H9 (cell line): ENCODE measurements around the gene MYT1. TPM values are rescaled to one million over a fixed set of nuclear protein-coding genes. Genes with fewer than 3 reads are reported as not detected.

Experiments used
- DNase-seq: peaks from one replicate; pipeline ENCODE4 v3.0.0-alpha.2; 2017
- H2AFZ ChIP-seq: one replicate; pipeline ENCODE4 v1.6.1; 2013; ENCODE audit warnings: mild to moderate bottlenecking, low read length, control low read depth, moderate library complexity
- H2AK5ac ChIP-seq: 2 replicates; pipeline ENCODE4 v1.6.1; 2013; ENCODE audit warnings: low read length, control low read depth, mixed read lengths; ENCODE audit not compliant: insufficient read length
- H2BK120ac ChIP-seq: one replicate; pipeline ENCODE4 v1.6.1; 2013; ENCODE audit warnings: low read depth, mild to moderate bottlenecking, low read length, control low read depth, inconsistent platforms; ENCODE audit not compliant: poor library complexity, severe bottlenecking
- H2BK12ac ChIP-seq: 2 replicates; pipeline ENCODE4 v1.6.1; 2013; ENCODE audit warnings: low read length, control low read depth, mixed read lengths, low read depth; ENCODE audit not compliant: insufficient read length
- H2BK15ac ChIP-seq: 2 replicates; pipeline ENCODE4 v1.6.1; 2013; ENCODE audit warnings: low read depth, low read length, control low read depth
- H2BK20ac ChIP-seq: one replicate; pipeline ENCODE4 v1.6.1; 2013; ENCODE audit warnings: low read depth, mild to moderate bottlenecking, low read length, control low read depth, inconsistent platforms; ENCODE audit not compliant: poor library complexity, severe bottlenecking
- H2BK5ac ChIP-seq: 2 replicates; pipeline ENCODE4 v1.6.1; 2013; ENCODE audit warnings: low read length, control low read depth, mixed read lengths; ENCODE audit not compliant: insufficient read length
- H3K14ac ChIP-seq: 2 replicates; pipeline ENCODE4 v1.6.1; 2013; ENCODE audit warnings: low read length, control low read depth; ENCODE audit not compliant: insufficient read depth
- H3K18ac ChIP-seq: 2 replicates; pipeline ENCODE4 v1.6.1; 2013; ENCODE audit warnings: low read depth, mild to moderate bottlenecking, mixed read lengths, low read length, control low read depth; ENCODE audit not compliant: insufficient read length
- H3K23ac ChIP-seq: 2 replicates; pipeline ENCODE4 v1.6.1; 2013; ENCODE audit warnings: low read length, control low read depth, mixed read lengths, low read depth; ENCODE audit not compliant: insufficient read length
- H3K23me2 ChIP-seq: 2 replicates; pipeline ENCODE4 v1.6.1; 2013; ENCODE audit warnings: low read depth, mild to moderate bottlenecking, mixed read lengths, low read length, control low read depth; ENCODE audit not compliant: insufficient read length, poor library complexity, severe bottlenecking
- H3K27ac ChIP-seq: 2 replicates; pipeline ENCODE4 v1.5.1; 2013; ENCODE audit warnings: low read length, control low read depth, mixed read lengths, low read depth; ENCODE audit not compliant: insufficient read length
- H3K27me3 ChIP-seq: 2 replicates; pipeline ENCODE4 v1.6.1; 2013; ENCODE audit warnings: low read length, control low read depth, inconsistent platforms; ENCODE audit not compliant: insufficient read depth
- H3K4ac ChIP-seq: 2 replicates; pipeline ENCODE4 v1.6.1; 2013; ENCODE audit warnings: low read depth, mild to moderate bottlenecking, control low read depth, inconsistent platforms, low read length, moderate library complexity
- H3K4me1 ChIP-seq: 2 replicates; pipeline ENCODE4 v1.6.1; 2013; ENCODE audit warnings: low read length, control low read depth, inconsistent platforms; ENCODE audit not compliant: insufficient read depth
- H3K4me2 ChIP-seq: 2 replicates; pipeline ENCODE4 v1.6.1; 2013; ENCODE audit warnings: low read length, control low read depth, mixed read lengths; ENCODE audit not compliant: insufficient read length, insufficient read depth
- H3K56ac ChIP-seq: 2 replicates; pipeline ENCODE4 v1.6.1; 2013; ENCODE audit warnings: low read depth, mild to moderate bottlenecking, mixed read lengths, low read length, control low read depth; ENCODE audit not compliant: insufficient read length
- H3K79me1 ChIP-seq: 2 replicates; pipeline ENCODE4 v1.6.1; 2013; ENCODE audit warnings: low read depth, mild to moderate bottlenecking, moderate library complexity, low read length, control low read depth, inconsistent platforms; ENCODE audit not compliant: insufficient read depth, poor library complexity, severe bottlenecking
- H3K79me2 ChIP-seq: 2 replicates; pipeline ENCODE4 v1.6.1; 2013; ENCODE audit warnings: low read length, control low read depth, inconsistent platforms; ENCODE audit not compliant: insufficient read depth
- H3K9ac ChIP-seq: 2 replicates; pipeline ENCODE4 v1.6.1; 2013; ENCODE audit warnings: low read length, control low read depth, mixed read lengths; ENCODE audit not compliant: insufficient read length; ENCODE audit errors: extremely low read depth
- H3K9me3 ChIP-seq: one replicate; pipeline ENCODE4 v1.6.1; 2013; ENCODE audit warnings: low read depth, low read length, inconsistent platforms; ENCODE audit not compliant: control insufficient read depth
- H3T11ph ChIP-seq: one replicate; pipeline ENCODE4 v1.6.1; 2013; ENCODE audit warnings: mild to moderate bottlenecking, low read length, control low read depth, inconsistent platforms
- H4K20me1 ChIP-seq: one replicate; pipeline ENCODE4 v1.6.1; 2013; ENCODE audit not compliant: control insufficient read depth, insufficient read length, insufficient read depth
- H4K5ac ChIP-seq: 2 replicates; pipeline ENCODE4 v1.6.1; 2013; ENCODE audit warnings: low read depth, mild to moderate bottlenecking, mixed read lengths, low read length, control low read depth; ENCODE audit not compliant: insufficient read length
- H4K8ac ChIP-seq: replicated peaks from 2 replicates; pipeline ENCODE4 v1.6.1; 2013; ENCODE audit warnings: low read length, control low read depth, mixed read lengths, low read depth; ENCODE audit not compliant: insufficient read length
- H4K91ac ChIP-seq: 2 replicates; pipeline ENCODE4 v1.6.1; 2013; ENCODE audit warnings: low read depth, mild to moderate bottlenecking, moderate library complexity, mixed read lengths, low read length, control low read depth; ENCODE audit not compliant: insufficient read length
- H3K27ac Mint-ChIP-seq, 3 experiments: 2 replicates in 2 of 3; 3 replicates in 1 of 3; pipeline ENCODE4 v1.8.0; 2020 to 2021; ENCODE audit warnings: mixed read lengths in 3 of 3, mild to moderate bottlenecking in 1 of 3, moderate library complexity in 1 of 3
- H3K27me3 Mint-ChIP-seq: 2 replicates; pipeline ENCODE4 v1.8.0; 2021; ENCODE audit warnings: low read depth, mild to moderate bottlenecking, moderate library complexity, mixed read lengths
- H3K36me3 Mint-ChIP-seq, 3 experiments: 2 replicates in 2 of 3; 3 replicates in 1 of 3; pipeline ENCODE4 v1.8.0; 2020 to 2021; ENCODE audit warnings: low read depth in 3 of 3, mixed read lengths in 3 of 3; ENCODE audit not compliant: insufficient read depth in 1 of 3
- H3K4me1 Mint-ChIP-seq, 2 experiments: 2 replicates each; pipeline ENCODE4 v1.8.0; 2020; ENCODE audit warnings: mixed read lengths in 2 of 2
- H3K4me3 Mint-ChIP-seq, 2 experiments: 2 replicates in 1 of 2; 3 replicates in 1 of 2; pipeline ENCODE4 v1.8.0; 2020 to 2021; ENCODE audit warnings: mild to moderate bottlenecking in 2 of 2, mixed read lengths in 2 of 2, moderate library complexity in 1 of 2
- H3K9me3 Mint-ChIP-seq, 2 experiments: 2 replicates in 1 of 2; 3 replicates in 1 of 2; pipeline ENCODE4 v1.8.0; 2020; ENCODE audit warnings: mild to moderate bottlenecking in 2 of 2, mixed read lengths in 2 of 2, moderate library complexity in 1 of 2
- WGBS: extraction: QIAGEN DNeasy Blood & Tissue Kit; methylation state at CpG from one replicate; pipeline ENCODE4 v1.1.7; 2013; ENCODE audit warnings: missing lambda C conversion rate, low lambda C conversion rate, mixed read lengths; ENCODE audit not compliant: insufficient read length; ENCODE audit errors: extremely low coverage; 5-methylcytosine and 5-hydroxymethylcytosine counted together
- total RNA-seq: library from RNA; stranded (reverse); gene quantifications from 2 replicates; pipeline ENCODE4 v1.2.1, GENCODE V29; 2021
- TF ChIP-seq, protein P1 (sequence below): fragments of 200-600 bp; sonication (generic); conservative IDR thresholded peaks from 3 replicates; pipeline ENCODE4 v1.8.0; 2021; ENCODE audit warnings: antibody characterized with exemption, mild to moderate bottlenecking

The MYT1 gene
- total RNA-seq, 1 experiment from 2014 or later, result 0.79 TPM

DNA sequence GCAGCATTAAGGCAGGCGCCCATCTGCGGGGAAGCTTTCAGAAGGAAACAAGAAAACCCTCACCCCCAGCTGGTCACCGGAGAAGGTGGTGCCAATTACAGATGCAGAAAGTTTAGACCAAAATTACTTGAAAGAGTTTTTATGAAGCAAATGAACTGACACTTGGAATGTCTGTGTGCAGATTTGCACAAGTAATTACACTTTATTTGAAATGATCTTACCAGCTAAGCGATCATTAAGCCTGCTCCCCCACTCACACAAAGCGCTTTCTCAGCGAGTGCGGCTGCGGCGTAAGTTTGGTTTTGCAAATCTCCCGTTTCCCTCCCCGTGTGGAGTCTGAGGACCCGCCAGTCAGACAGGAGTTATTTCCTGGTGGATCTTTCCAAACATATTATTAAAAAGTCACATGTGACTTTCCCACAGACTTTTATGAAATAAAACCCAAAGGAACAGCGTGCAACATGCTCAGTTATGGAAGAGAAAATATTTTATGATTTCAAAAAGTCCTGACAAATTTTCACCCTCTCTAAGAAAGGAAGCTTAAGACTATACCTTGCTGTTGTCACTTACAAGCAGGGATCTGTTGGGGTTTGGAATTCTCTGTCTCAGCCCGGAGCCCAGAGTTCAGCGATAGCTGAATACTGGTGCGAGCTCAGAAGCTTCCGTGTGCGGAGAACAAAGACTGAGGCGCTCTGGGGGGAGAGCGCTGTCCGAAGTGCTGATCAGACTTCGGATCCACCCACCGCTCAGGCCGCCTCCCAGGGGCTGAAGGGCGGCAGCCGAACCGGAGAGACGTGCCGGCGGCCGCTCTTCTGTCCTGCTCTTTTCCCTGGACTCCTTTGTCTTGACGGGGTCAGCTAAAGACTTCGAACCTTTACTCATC, 2.7 kb upstream of the MYT1 start:
- no peaks in the 10 kb centered on the region for H3K9me3 Mint-ChIP-seq
- Histone ChIP-seq H2AFZ (no peak overlapping the region), H3K4me2 (peak overlapping the region; percentile 47), H3K79me2 (no peaks in the 10 kb centered on the region), H3K9me3 (no peaks in the 10 kb centered on the region), H4K20me1 (no peaks in the 10 kb centered on the region), H4K8ac (no peak overlapping the region), H2BK15ac (no peak overlapping the region), H3K23ac (no peak overlapping the region), H2BK120ac (no peak overlapping the region), H3K9ac (no peak overlapping the region), H3T11ph (no peak overlapping the region), H4K91ac (no peak overlapping the region), H2BK12ac (no peak overlapping the region), H3K4me1 (peaks cover 4% of the 10 kb centered on the region; the same call in 1 of the 2 replicates), H2AK5ac (no peak overlapping the region), H3K56ac (no peak overlapping the region), H3K18ac (no peak overlapping the region), H3K23me2 (no peaks in the 10 kb centered on the region), H2BK20ac (no peak overlapping the region), H3K14ac (no peak overlapping the region), H2BK5ac (no peak overlapping the region), H3K27ac (no peak overlapping the region), H3K79me1 (no peaks in the 10 kb centered on the region), H3K27me3 (no peaks in the 10 kb centered on the region; the same call in 1 of the 2 replicates), H4K5ac (no peak overlapping the region), H3K4ac (no peak overlapping the region)
- TF ChIP-seq, protein P1, sequence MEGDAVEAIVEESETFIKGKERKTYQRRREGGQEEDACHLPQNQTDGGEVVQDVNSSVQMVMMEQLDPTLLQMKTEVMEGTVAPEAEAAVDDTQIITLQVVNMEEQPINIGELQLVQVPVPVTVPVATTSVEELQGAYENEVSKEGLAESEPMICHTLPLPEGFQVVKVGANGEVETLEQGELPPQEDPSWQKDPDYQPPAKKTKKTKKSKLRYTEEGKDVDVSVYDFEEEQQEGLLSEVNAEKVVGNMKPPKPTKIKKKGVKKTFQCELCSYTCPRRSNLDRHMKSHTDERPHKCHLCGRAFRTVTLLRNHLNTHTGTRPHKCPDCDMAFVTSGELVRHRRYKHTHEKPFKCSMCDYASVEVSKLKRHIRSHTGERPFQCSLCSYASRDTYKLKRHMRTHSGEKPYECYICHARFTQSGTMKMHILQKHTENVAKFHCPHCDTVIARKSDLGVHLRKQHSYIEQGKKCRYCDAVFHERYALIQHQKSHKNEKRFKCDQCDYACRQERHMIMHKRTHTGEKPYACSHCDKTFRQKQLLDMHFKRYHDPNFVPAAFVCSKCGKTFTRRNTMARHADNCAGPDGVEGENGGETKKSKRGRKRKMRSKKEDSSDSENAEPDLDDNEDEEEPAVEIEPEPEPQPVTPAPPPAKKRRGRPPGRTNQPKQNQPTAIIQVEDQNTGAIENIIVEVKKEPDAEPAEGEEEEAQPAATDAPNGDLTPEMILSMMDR, result no peak
- no CpG with 5 or more reads among the region's 33 CpGs for WGBS
- peak; percentile 87 for DNase-seq
- H3K4me3 Mint-ChIP-seq, result peak overlapping the region; percentile 36 to 70
- H3K27me3 Mint-ChIP-seq, result peaks cover 63% of the 10 kb centered on the region
- no peaks in the 10 kb centered on the region for H3K36me3 Mint-ChIP-seq
- H3K4me1 Mint-ChIP-seq, result peaks cover 49 to 65% of the 10 kb centered on the region in 2 experiments
- H3K27ac Mint-ChIP-seq, result no peak overlapping the region
